Middle frontal gyrus (tissue), 1 donor: ENCODE data around the gene LHFPL3.

Experiments used
- DNase-seq: peaks from one replicate; pipeline ENCODE4 v3.0.0-alpha.2; 2015; ENCODE audit warnings: low spot score; ENCODE audit errors: extremely low spot score

LHFPL3 gene

GRCh38 chr7:104795086-104795485, 466.7 kb downstream of the LHFPL3 start:
- peak; percentile 72 for DNase-seq

- DNase-seq = no peak
Observed at GRCh38 chr7:104795616-104796398, 467.4 kb downstream of the LHFPL3 start.

GRCh38 chr7:104800307-104800706, 471.9 kb downstream of the LHFPL3 start:
- no peak for DNase-seq

- no peak for DNase-seq
Observed at GRCh38 chr7:104801022-104801421, 472.6 kb downstream of the LHFPL3 start.

GRCh38 chr7:104803931-104804330, 475.5 kb downstream of the LHFPL3 start:
- no peak for DNase-seq

- no peak for DNase-seq
Observed at GRCh38 chr7:104804696-104805095, 476.3 kb downstream of the LHFPL3 start.

GRCh38 chr7:104805449-104806317, 477.3 kb downstream of the LHFPL3 start:
- DNase-seq = no peak

- DNase-seq = no peak
Observed at GRCh38 chr7:104807671-104808070, 479.3 kb downstream of the LHFPL3 start.

- no peak for DNase-seq
Observed at GRCh38 chr7:104809906-104810305, 481.5 kb downstream of the LHFPL3 start.

GRCh38 chr7:104814126-104814525, 485.7 kb downstream of the LHFPL3 start:
- DNase-seq = no peak

GRCh38 chr7:104814671-104815400, 486.4 kb downstream of the LHFPL3 start:
- no peak for DNase-seq

GRCh38 chr7:104816537-104816936, 488.1 kb downstream of the LHFPL3 start:
- DNase-seq = no peak

- no peak for DNase-seq
Observed at GRCh38 chr7:104818961-104819880, 490.8 kb downstream of the LHFPL3 start.

GRCh38 chr7:104820836-104821535, 492.6 kb downstream of the LHFPL3 start:
- no peak for DNase-seq

GRCh38 chr7:104823177-104823576, 494.8 kb downstream of the LHFPL3 start:
- no peak for DNase-seq

GRCh38 chr7:104825099-104825498, 496.7 kb downstream of the LHFPL3 start:
- no peak for DNase-seq

GRCh38 chr7:104826135-104826534, 497.7 kb downstream of the LHFPL3 start:
- no peak for DNase-seq

- DNase-seq = no peak
Observed at GRCh38 chr7:104836976-104837375, 508.6 kb downstream of the LHFPL3 start.

- no peak for DNase-seq
Observed at GRCh38 chr7:104838537-104839299, 510.3 kb downstream of the LHFPL3 start.
